HEK293 (cell line): ENCODE results near the gene LPIN2.

Experiments
- CTCF ChIA-PET: fragments of 350-600 bp; formaldehyde crosslinking; extraction: SDS; loops from one replicate; lab custom pipeline; 2021; ENCODE audit warnings: antibody characterized with exemption; lab: Yijun Ruan, JAX
- POLR2A ChIA-PET: fragments of 300-600 bp; formaldehyde crosslinking; extraction: SDS; loops from one replicate; lab custom pipeline; 2020; ENCODE audit warnings: antibody characterized with exemption, inconsistent platforms; lab: Yijun Ruan, JAX
- H3K27ac ChIP-seq: fragments of 200-500 bp; sonication (Bioruptor generic); 2 replicates; pipeline ENCODE4 v1.5.1; 2014; ENCODE audit warnings: low read depth, low read length, control low read depth, inconsistent platforms; ENCODE audit errors: extremely low read depth
- H3K36me3 ChIP-seq, 2 experiments: fragments of 200-500 bp in 1 of 2; sonication (Bioruptor generic) in 1 of 2; 1 replicate in 1 of 2; 2 replicates in 1 of 2; pipeline ENCODE4 v1.5.1; 2014 to 2017; ENCODE audit warnings: inconsistent platforms in 2 of 2, low read length in 2 of 2; ENCODE audit not compliant: control insufficient read depth in 2 of 2, insufficient read depth in 1 of 2
- H3K4me1 ChIP-seq: fragments of 200-500 bp; sonication (Bioruptor generic); 2 replicates; pipeline ENCODE4 v1.5.1; 2014; ENCODE audit warnings: mild to moderate bottlenecking, low read length, inconsistent platforms; ENCODE audit not compliant: control insufficient read depth, insufficient read depth
- H3K4me3 ChIP-seq: 2 replicates; pipeline ENCODE4 v1.5.1; 2011; ENCODE audit warnings: low read depth, mild to moderate bottlenecking, control low read depth, low read length, moderate library complexity
- H3K9me3 ChIP-seq: fragments of 200-500 bp; sonication (Bioruptor generic); 2 replicates; pipeline ENCODE4 v1.5.1; 2014; ENCODE audit warnings: low read depth, low read length, inconsistent platforms; ENCODE audit not compliant: control insufficient read depth, insufficient read depth
- BCL11B ChIP-seq: fragments of 450-650 bp; formaldehyde crosslinking; IDR thresholded peaks from 2 replicates; pipeline ENCODE4 v1.5.1; 2016; ENCODE audit warnings: low read depth, missing biosample characterization, missing genetic modification characterization
- GLI2 ChIP-seq: fragments of 450-650 bp; formaldehyde crosslinking; IDR thresholded peaks from 2 replicates; pipeline ENCODE4; 2017; ENCODE audit warnings: missing biosample characterization, missing genetic modification characterization, low read depth, borderline replicate concordance
- GLIS2 ChIP-seq: fragments of 450-650 bp; formaldehyde crosslinking; IDR thresholded peaks from 2 replicates; pipeline ENCODE4 v1.5.1; 2016; ENCODE audit warnings: missing biosample characterization, missing genetic modification characterization
- KLF7 ChIP-seq: fragments of 450-650 bp; formaldehyde crosslinking; IDR thresholded peaks from 2 replicates; pipeline ENCODE4 v1.5.1; 2016; ENCODE audit warnings: missing biosample characterization, missing genetic modification characterization, borderline replicate concordance
- MZF1 ChIP-seq: fragments of 450-650 bp; formaldehyde crosslinking; IDR thresholded peaks from 2 replicates; pipeline ENCODE4 v1.5.1; 2017; ENCODE audit warnings: missing biosample characterization, missing genetic modification characterization, borderline replicate concordance
- SP3 ChIP-seq: fragments of 450-650 bp; formaldehyde crosslinking; IDR thresholded peaks from 2 replicates; pipeline ENCODE4 v1.5.1; 2016; ENCODE audit warnings: missing biosample characterization, missing genetic modification characterization
- SP7 ChIP-seq: fragments of 450-650 bp; formaldehyde crosslinking; IDR thresholded peaks from 2 replicates; pipeline ENCODE4 v1.5.1; 2016; ENCODE audit warnings: missing biosample characterization, missing genetic modification characterization
- ZBTB1 ChIP-seq: fragments of 450-650 bp; formaldehyde crosslinking; IDR thresholded peaks from 2 replicates; pipeline ENCODE4 v1.5.1; 2016; ENCODE audit warnings: missing biosample characterization, missing genetic modification characterization
- ZFP37 ChIP-seq: fragments of 450-650 bp; formaldehyde crosslinking; IDR thresholded peaks from 2 replicates; pipeline ENCODE4 v1.5.1; 2016; ENCODE audit warnings: missing biosample characterization, missing genetic modification characterization
- ZFP69B ChIP-seq: fragments of 450-650 bp; formaldehyde crosslinking; IDR thresholded peaks from 2 replicates; pipeline ENCODE4 v1.5.1; 2016; ENCODE audit warnings: missing biosample characterization, missing genetic modification characterization
- ZNF133 ChIP-seq: fragments of 450-650 bp; formaldehyde crosslinking; IDR thresholded peaks from 2 replicates; pipeline ENCODE4 v1.5.1; 2016; ENCODE audit warnings: missing biosample characterization, missing genetic modification characterization
- ZNF146 ChIP-seq: fragments of 450-650 bp; formaldehyde crosslinking; IDR thresholded peaks from 2 replicates; pipeline ENCODE4 v1.5.1; 2016; ENCODE audit warnings: missing biosample characterization, missing genetic modification characterization
- ZNF157 ChIP-seq: fragments of 450-650 bp; formaldehyde crosslinking; IDR thresholded peaks from 2 replicates; pipeline ENCODE4 v1.5.1; 2016; ENCODE audit warnings: missing biosample characterization, missing genetic modification characterization
- ZNF221 ChIP-seq: fragments of 450-650 bp; formaldehyde crosslinking; IDR thresholded peaks from 2 replicates; pipeline ENCODE4 v1.5.1; 2017; ENCODE audit warnings: missing biosample characterization, missing genetic modification characterization, borderline replicate concordance
- ZNF366 ChIP-seq: fragments of 450-650 bp; formaldehyde crosslinking; conservative IDR thresholded peaks from 2 replicates; pipeline ENCODE4 v1.5.1; 2016; ENCODE audit warnings: missing biosample characterization, missing genetic modification characterization
- ZNF416 ChIP-seq: fragments of 450-650 bp; formaldehyde crosslinking; IDR thresholded peaks from 2 replicates; pipeline ENCODE4 v1.5.1; 2016; ENCODE audit warnings: missing biosample characterization, missing genetic modification characterization
- ZNF48 ChIP-seq: fragments of 450-650 bp; formaldehyde crosslinking; IDR thresholded peaks from 2 replicates; pipeline ENCODE4 v1.5.1; 2016; ENCODE audit warnings: missing biosample characterization, missing genetic modification characterization
- ZNF521 ChIP-seq: fragments of 450-650 bp; formaldehyde crosslinking; IDR thresholded peaks from 2 replicates; pipeline ENCODE4 v1.5.1; 2017; ENCODE audit warnings: missing biosample characterization, mild to moderate bottlenecking, missing genetic modification characterization
- ZNF626 ChIP-seq: fragments of 450-650 bp; sonication (Bioruptor Pico); formaldehyde crosslinking; IDR thresholded peaks from 2 replicates; pipeline ENCODE4 v1.5.1; 2018; ENCODE audit warnings: missing biosample characterization, missing genetic modification characterization, inconsistent platforms
- ZNF660 ChIP-seq: fragments of 450-650 bp; IDR thresholded peaks from 2 replicates; pipeline ENCODE4 v1.5.1; 2018; ENCODE audit warnings: missing biosample characterization, mild to moderate bottlenecking, missing genetic modification characterization
- TF ChIP-seq, protein P1 (sequence below): fragments of 450-650 bp; formaldehyde crosslinking; IDR thresholded peaks from 2 replicates; pipeline ENCODE4 v1.5.1; 2017; ENCODE audit warnings: missing biosample characterization, missing genetic modification characterization
- TF ChIP-seq, protein P2 (sequence below): fragments of 450-650 bp; IDR thresholded peaks from 2 replicates; pipeline ENCODE4 v1.5.1; 2018; ENCODE audit warnings: missing biosample characterization, missing genetic modification characterization
- TF ChIP-seq, protein P3 (sequence below): fragments of 450-650 bp; formaldehyde crosslinking; IDR thresholded peaks from 2 replicates; pipeline ENCODE4 v1.5.1; 2016; ENCODE audit warnings: missing biosample characterization, missing genetic modification characterization

LPIN2 gene

GRCh38 chr18:3060667-3061580 is 48.0 kb upstream of the LPIN2 start:
- no peak overlapping the region for H3K4me3 ChIP-seq
- POLR2A ChIA-PET = interaction anchor here (0.6 kb wide), 1 partner anchor 56 kb away, joined by 4 read pairs; no protein-coding TSS in a partner anchor
- CTCF ChIA-PET = interaction anchor here (0.9 to 3.5 kb wide), 9 partner anchors 14 to 129 kb away, joined by 3 to 53 read pairs (median 6); no protein-coding TSS in a partner anchor
- H3K27ac ChIP-seq = no peak overlapping the region
- H3K36me3 ChIP-seq = no peaks in the 10 kb centered on the region
- H3K4me1 ChIP-seq = no peaks in the 10 kb centered on the region
- TF ChIP-seq, protein P1, sequence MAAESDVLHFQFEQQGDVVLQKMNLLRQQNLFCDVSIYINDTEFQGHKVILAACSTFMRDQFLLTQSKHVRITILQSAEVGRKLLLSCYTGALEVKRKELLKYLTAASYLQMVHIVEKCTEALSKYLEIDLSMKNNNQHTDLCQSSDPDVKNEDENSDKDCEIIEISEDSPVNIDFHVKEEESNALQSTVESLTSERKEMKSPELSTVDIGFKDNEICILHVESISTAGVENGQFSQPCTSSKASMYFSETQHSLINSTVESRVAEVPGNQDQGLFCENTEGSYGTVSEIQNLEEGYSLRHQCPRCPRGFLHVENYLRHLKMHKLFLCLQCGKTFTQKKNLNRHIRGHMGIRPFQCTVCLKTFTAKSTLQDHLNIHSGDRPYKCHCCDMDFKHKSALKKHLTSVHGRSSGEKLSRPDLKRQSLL = 0 out of 2 replicates have a peak, but pooled peaks have one; percentile 18
- TF ChIP-seq ZBTB1 (tag by site-specific recombination) (no peak), ZNF221 (tag by site-specific recombination) (no peak)
- TF ChIP-seq, protein P2, sequence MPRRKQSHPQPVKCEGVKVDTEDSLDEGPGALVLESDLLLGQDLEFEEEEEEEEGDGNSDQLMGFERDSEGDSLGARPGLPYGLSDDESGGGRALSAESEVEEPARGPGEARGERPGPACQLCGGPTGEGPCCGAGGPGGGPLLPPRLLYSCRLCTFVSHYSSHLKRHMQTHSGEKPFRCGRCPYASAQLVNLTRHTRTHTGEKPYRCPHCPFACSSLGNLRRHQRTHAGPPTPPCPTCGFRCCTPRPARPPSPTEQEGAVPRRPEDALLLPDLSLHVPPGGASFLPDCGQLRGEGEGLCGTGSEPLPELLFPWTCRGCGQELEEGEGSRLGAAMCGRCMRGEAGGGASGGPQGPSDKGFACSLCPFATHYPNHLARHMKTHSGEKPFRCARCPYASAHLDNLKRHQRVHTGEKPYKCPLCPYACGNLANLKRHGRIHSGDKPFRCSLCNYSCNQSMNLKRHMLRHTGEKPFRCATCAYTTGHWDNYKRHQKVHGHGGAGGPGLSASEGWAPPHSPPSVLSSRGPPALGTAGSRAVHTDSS = no peak
- H3K9me3 ChIP-seq = no peaks in the 10 kb centered on the region

GRCh38 chr18:3059272-3059671 is 46.3 kb upstream of the LPIN2 start:
- no peaks in the 10 kb centered on the region for H3K4me1 ChIP-seq
- H3K27ac ChIP-seq = no peak overlapping the region
- POLR2A ChIA-PET = no interaction called here
- no peak for TF ChIP-seq SP3
- TF ChIP-seq, protein P1 = no peak
- TF ChIP-seq, all 188 proteins: peak for 0
- Histone ChIP-seq H3K4me3 (no peak overlapping the region), H3K9me3 (no peaks in the 10 kb centered on the region), H3K36me3 (no peaks in the 10 kb centered on the region)
- CTCF ChIA-PET = interaction anchor here (0.7 to 0.8 kb wide), 2 partner anchors 156 to 185 kb away, joined by 3 read pairs; no protein-coding TSS in a partner anchor

DNA sequence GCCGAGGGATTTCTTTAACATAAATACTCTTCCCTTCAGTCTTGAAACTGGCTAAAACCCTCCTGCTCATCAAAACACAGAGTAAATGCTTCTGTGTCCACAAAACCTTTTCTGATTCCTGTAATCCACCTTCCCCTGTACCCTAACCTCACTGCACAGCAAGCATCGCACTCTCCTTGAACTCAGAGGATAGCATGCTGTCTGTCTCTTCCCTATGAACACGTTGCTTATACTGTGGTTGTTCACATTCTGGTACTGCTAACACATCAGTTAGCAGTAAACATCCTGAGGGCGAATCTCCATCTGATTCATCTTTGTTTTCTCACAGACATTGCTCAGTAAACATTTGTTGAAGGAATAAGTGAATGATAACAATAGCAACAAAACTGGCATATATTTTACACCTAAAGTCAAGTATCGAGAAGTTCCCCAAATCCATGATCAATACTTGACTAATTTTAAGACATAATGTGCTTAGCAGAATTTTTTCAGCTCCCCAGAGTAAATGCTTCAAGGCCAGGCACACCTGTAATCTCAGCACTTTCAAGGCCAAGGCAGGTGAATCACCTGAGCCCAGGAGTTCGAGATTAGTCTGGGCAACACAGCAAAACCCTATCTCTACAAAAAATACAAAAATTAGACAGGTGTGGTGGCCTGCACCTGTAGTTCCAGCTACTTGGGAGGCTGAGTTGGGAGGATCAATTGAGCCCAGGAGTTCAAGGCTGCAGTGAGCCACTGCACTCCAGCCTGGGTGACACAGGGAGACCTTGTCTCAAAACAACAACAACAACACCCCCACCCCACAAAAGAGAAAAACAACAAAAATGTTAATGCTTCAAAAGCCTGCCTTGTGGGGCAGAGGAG is 45.6 kb upstream of the LPIN2 start:
- Histone ChIP-seq H3K4me3 (no peak overlapping the region), H3K4me1 (no peaks in the 10 kb centered on the region), H3K27ac (no peak overlapping the region), H3K36me3 (no peaks in the 10 kb centered on the region), H3K9me3 (no peaks in the 10 kb centered on the region)
- ChIA-PET POLR2A (no interaction called here), CTCF (no interaction called here)
- TF ChIP-seq ZNF157 (tag by site-specific recombination) (no peak), KLF7 (no peak), ZNF366 (tag by site-specific recombination) (no peak), SP7 (tag by site-specific recombination) (no peak), ZNF133 (tag by site-specific recombination) (no peak), ZNF660 (tag by site-specific recombination) (no peak), ZFP37 (no peak), GLI2 (tag by site-specific recombination) (no peak), BCL11B (no peak), ZNF48 (tag by site-specific recombination) (no peak), GLIS2 (tag by site-specific recombination) (no peak), ZFP69B (tag by site-specific recombination) (no peak), MZF1 (tag by site-specific recombination) (no peak), ZNF146 (tag by site-specific recombination) (no peak), ZNF416 (tag by site-specific recombination) (no peak), ZNF626 (tag by site-specific recombination) (no peak), ZNF521 (no peak)
- TF ChIP-seq, protein P3, sequence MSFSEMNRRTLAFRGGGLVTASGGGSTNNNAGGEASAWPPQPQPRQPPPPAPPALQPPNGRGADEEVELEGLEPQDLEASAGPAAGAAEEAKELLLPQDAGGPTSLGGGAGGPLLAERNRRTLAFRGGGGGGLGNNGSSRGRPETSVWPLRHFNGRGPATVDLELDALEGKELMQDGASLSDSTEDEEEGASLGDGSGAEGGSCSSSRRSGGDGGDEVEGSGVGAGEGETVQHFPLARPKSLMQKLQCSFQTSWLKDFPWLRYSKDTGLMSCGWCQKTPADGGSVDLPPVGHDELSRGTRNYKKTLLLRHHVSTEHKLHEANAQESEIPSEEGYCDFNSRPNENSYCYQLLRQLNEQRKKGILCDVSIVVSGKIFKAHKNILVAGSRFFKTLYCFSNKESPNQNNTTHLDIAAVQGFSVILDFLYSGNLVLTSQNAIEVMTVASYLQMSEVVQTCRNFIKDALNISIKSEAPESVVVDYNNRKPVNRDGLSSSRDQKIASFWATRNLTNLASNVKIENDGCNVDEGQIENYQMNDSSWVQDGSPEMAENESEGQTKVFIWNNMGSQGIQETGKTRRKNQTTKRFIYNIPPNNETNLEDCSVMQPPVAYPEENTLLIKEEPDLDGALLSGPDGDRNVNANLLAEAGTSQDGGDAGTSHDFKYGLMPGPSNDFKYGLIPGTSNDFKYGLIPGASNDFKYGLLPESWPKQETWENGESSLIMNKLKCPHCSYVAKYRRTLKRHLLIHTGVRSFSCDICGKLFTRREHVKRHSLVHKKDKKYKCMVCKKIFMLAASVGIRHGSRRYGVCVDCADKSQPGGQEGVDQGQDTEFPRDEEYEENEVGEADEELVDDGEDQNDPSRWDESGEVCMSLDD (tag by site-specific recombination) = no peak
